HEK293 (cell line): ENCODE results near the gene ANKRD13D.

Source experiments
- CTCF ChIA-PET: fragments of 350-600 bp; formaldehyde crosslinking; extraction: SDS; loops from one replicate; lab custom pipeline; 2021; ENCODE audit warnings: antibody characterized with exemption; lab: Yijun Ruan, JAX
- POLR2A ChIA-PET: fragments of 300-600 bp; formaldehyde crosslinking; extraction: SDS; loops from one replicate; lab custom pipeline; 2020; ENCODE audit warnings: antibody characterized with exemption, inconsistent platforms; lab: Yijun Ruan, JAX
- H3K27ac ChIP-seq: fragments of 200-500 bp; sonication (Bioruptor generic); 2 replicates; pipeline ENCODE4 v1.5.1; 2014; ENCODE audit warnings: low read depth, low read length, control low read depth, inconsistent platforms; ENCODE audit errors: extremely low read depth
- H3K36me3 ChIP-seq, 2 experiments: fragments of 200-500 bp in 1 of 2; sonication (Bioruptor generic) in 1 of 2; 1 replicate in 1 of 2; 2 replicates in 1 of 2; pipeline ENCODE4 v1.5.1; 2014 to 2017; ENCODE audit warnings: inconsistent platforms in 2 of 2, low read length in 2 of 2; ENCODE audit not compliant: control insufficient read depth in 2 of 2, insufficient read depth in 1 of 2
- H3K4me1 ChIP-seq: fragments of 200-500 bp; sonication (Bioruptor generic); 2 replicates; pipeline ENCODE4 v1.5.1; 2014; ENCODE audit warnings: mild to moderate bottlenecking, low read length, inconsistent platforms; ENCODE audit not compliant: control insufficient read depth, insufficient read depth
- H3K4me3 ChIP-seq: 2 replicates; pipeline ENCODE4 v1.5.1; 2011; ENCODE audit warnings: low read depth, mild to moderate bottlenecking, control low read depth, low read length, moderate library complexity
- H3K9me3 ChIP-seq: fragments of 200-500 bp; sonication (Bioruptor generic); 2 replicates; pipeline ENCODE4 v1.5.1; 2014; ENCODE audit warnings: low read depth, low read length, inconsistent platforms; ENCODE audit not compliant: control insufficient read depth, insufficient read depth
- BCL6B ChIP-seq: fragments of 450-650 bp; formaldehyde crosslinking; IDR thresholded peaks from 2 replicates; pipeline ENCODE4 v1.5.1; 2017; ENCODE audit warnings: missing biosample characterization, missing genetic modification characterization
- MZF1 ChIP-seq: fragments of 450-650 bp; formaldehyde crosslinking; IDR thresholded peaks from 2 replicates; pipeline ENCODE4 v1.5.1; 2017; ENCODE audit warnings: missing biosample characterization, missing genetic modification characterization, borderline replicate concordance
- OVOL3 ChIP-seq: fragments of 450-650 bp; formaldehyde crosslinking; IDR thresholded peaks from 2 replicates; pipeline ENCODE4 v1.5.1; 2016; ENCODE audit warnings: missing biosample characterization, missing genetic modification characterization
- PATZ1 ChIP-seq: fragments of 450-650 bp; formaldehyde crosslinking; IDR thresholded peaks from 2 replicates; pipeline ENCODE4 v1.5.1; 2016; ENCODE audit warnings: missing biosample characterization, missing genetic modification characterization
- TRIM28 ChIP-seq: IDR thresholded peaks from 2 replicates; pipeline ENCODE4 v1.6.1; 2011; ENCODE audit warnings: low read length, control low read depth, borderline replicate concordance
- ZEB2 ChIP-seq: fragments of 450-650 bp; formaldehyde crosslinking; IDR thresholded peaks from 2 replicates; pipeline ENCODE4 v1.5.1; 2016; ENCODE audit warnings: missing biosample characterization, missing genetic modification characterization
- ZFP3 ChIP-seq: fragments of 450-650 bp; formaldehyde crosslinking; IDR thresholded peaks from 2 replicates; pipeline ENCODE4 v1.5.1; 2016; ENCODE audit warnings: low read depth, missing biosample characterization, missing genetic modification characterization
- ZNF140 ChIP-seq: fragments of 450-650 bp; formaldehyde crosslinking; IDR thresholded peaks from 2 replicates; pipeline ENCODE4 v1.5.1; 2016; ENCODE audit warnings: missing biosample characterization, missing genetic modification characterization
- ZNF211 ChIP-seq: fragments of 450-650 bp; formaldehyde crosslinking; IDR thresholded peaks from 2 replicates; pipeline ENCODE4 v1.5.1; 2016; ENCODE audit warnings: low read depth, missing biosample characterization, missing genetic modification characterization
- ZNF248 ChIP-seq: fragments of 450-650 bp; formaldehyde crosslinking; IDR thresholded peaks from 2 replicates; pipeline ENCODE4 v1.5.1; 2017; ENCODE audit warnings: missing biosample characterization, missing genetic modification characterization
- ZNF26 ChIP-seq: fragments of 450-650 bp; formaldehyde crosslinking; IDR thresholded peaks from 2 replicates; pipeline ENCODE4 v1.5.1; 2016; ENCODE audit warnings: missing biosample characterization, missing genetic modification characterization
- ZNF449 ChIP-seq: fragments of 450-650 bp; formaldehyde crosslinking; IDR thresholded peaks from 2 replicates; pipeline ENCODE4 v1.5.1; 2017; ENCODE audit warnings: missing biosample characterization, mild to moderate bottlenecking, missing genetic modification characterization, moderate library complexity
- ZNF624 ChIP-seq: fragments of 450-650 bp; formaldehyde crosslinking; IDR thresholded peaks from 2 replicates; pipeline ENCODE4 v1.5.1; 2017; ENCODE audit warnings: missing biosample characterization, missing genetic modification characterization
- ZNF629 ChIP-seq: fragments of 450-650 bp; formaldehyde crosslinking; IDR thresholded peaks from 2 replicates; pipeline ENCODE4 v1.5.1; 2017; ENCODE audit warnings: missing biosample characterization, missing genetic modification characterization
- ZNF701 ChIP-seq: fragments of 450-650 bp; formaldehyde crosslinking; IDR thresholded peaks from 2 replicates; pipeline ENCODE4 v1.5.1; 2016; ENCODE audit warnings: missing biosample characterization, missing genetic modification characterization
- TF ChIP-seq, protein P1 (sequence below): fragments of 450-650 bp; IDR thresholded peaks from 2 replicates; pipeline ENCODE4 v1.5.1; 2018; ENCODE audit warnings: missing biosample characterization, mild to moderate bottlenecking, missing genetic modification characterization

ANKRD13D gene

DNA sequence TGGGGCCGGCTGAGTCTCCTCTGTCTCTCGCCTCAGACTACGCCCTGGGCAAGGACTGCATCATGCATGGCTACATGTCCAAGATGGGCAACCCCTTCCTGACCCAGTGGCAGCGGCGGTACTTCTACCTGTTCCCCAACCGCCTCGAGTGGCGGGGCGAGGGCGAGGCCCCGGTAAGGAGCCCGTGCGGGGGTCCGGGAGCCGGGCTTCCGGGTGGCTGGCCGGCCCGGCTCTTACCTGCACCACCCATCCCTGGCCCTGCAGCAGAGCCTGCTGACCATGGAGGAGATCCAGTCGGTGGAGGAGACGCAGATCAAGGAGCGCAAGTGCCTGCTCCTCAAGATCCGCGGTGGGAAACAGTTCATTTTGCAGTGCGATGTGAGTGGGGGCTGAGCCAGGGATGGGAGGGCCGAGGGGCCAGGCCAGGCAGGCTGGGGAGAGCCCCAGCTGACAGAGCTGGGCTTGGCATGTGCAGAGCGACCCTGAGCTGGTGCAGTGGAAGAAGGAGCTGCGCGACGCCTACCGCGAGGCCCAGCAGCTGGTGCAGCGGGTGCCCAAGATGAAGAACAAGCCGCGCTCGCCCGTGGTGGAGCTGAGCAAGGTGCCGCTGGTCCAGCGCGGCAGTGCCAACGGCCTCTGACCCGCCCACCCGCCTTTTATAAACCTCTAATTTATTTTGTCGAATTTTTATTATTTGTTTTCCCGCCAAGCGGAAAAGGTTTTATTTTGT, 4.1 kb upstream of the ANKRD13D start:
- CTCF ChIA-PET, result interaction anchor here (1.0 kb wide), 1 partner anchor 98 kb away, joined by 3 read pairs; no protein-coding TSS in a partner anchor
- TF ChIP-seq ZNF629 (tag by site-specific recombination) (no peak), TRIM28 (no peak), ZNF211 (tag by site-specific recombination) (no peak), PATZ1 (tag by site-specific recombination) (no peak), ZEB2 (tag by site-specific recombination) (no peak), ZFP3 (no peak), ZNF624 (tag by site-specific recombination) (no peak), ZNF248 (no peak), ZNF140 (tag by site-specific recombination) (no peak), ZNF26 (tag by site-specific recombination) (no peak), ZNF449 (tag by site-specific recombination) (no peak), MZF1 (tag by site-specific recombination) (no peak), ZNF701 (no peak), BCL6B (tag by site-specific recombination) (no peak), OVOL3 (tag by site-specific recombination) (no peak)
- TF ChIP-seq, protein P1, sequence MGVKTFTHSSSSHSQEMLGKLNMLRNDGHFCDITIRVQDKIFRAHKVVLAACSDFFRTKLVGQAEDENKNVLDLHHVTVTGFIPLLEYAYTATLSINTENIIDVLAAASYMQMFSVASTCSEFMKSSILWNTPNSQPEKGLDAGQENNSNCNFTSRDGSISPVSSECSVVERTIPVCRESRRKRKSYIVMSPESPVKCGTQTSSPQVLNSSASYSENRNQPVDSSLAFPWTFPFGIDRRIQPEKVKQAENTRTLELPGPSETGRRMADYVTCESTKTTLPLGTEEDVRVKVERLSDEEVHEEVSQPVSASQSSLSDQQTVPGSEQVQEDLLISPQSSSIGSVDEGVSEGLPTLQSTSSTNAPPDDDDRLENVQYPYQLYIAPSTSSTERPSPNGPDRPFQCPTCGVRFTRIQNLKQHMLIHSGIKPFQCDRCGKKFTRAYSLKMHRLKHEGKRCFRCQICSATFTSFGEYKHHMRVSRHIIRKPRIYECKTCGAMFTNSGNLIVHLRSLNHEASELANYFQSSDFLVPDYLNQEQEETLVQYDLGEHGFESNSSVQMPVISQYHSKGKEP (tag by site-specific recombination), result no peak
- peaks cover 0 to 73% of the 10 kb centered on the region in 2 experiments; a peak in 2 of 3 replicates for H3K36me3 ChIP-seq
- no peak overlapping the region for H3K4me3 ChIP-seq
- no peaks in the 10 kb centered on the region for H3K9me3 ChIP-seq
- H3K4me1 ChIP-seq, result no peaks in the 10 kb centered on the region
- H3K27ac ChIP-seq, result no peak overlapping the region
- POLR2A ChIA-PET, result no interaction called here
